Right ventricle myocardium inferior (tissue), 1 donor: ENCODE measurements around the gene TNRC6A. TPM values are rescaled to one million over a fixed set of nuclear protein-coding genes. Genes with fewer than 3 reads are reported as not detected.
A peak's percentile ranks its signal among the peaks of the same experiment; 100 is the strongest.
"Not testable (repeated sequence)": the region's sequence is repeated elsewhere in the genome, so short reads cannot be mapped to it uniquely, and the experiment has no call there.

Experiments
- ATAC-seq: fragments of 200-7000 bp; cut with Tn5 transposase; one replicate; pipeline ENCODE4 v1.9.1; 2020; ENCODE audit warnings: mild to moderate bottlenecking, moderate library complexity
- DNase-seq: peaks from one replicate; pipeline ENCODE4 v3.0.0; 2021; ENCODE audit errors: missing footprints
- intact Hi-C: fragments of 100-400 bp; cut with DNase I; formaldehyde crosslinking; loops from one replicate; pipeline ENCODE4 v1.11.0; 2022
- total RNA-seq: library from RNA; stranded (reverse); fragmentation: NEBNext Ultra II Directional; extraction: Animal tissue kit (Norgen Biotek cat#: 25700); gene quantifications from one replicate; pipeline ENCODE4 v1.2.1, GENCODE V29; 2021
- donor health status: DM: no; HTN: yes; CAD: no; lungs with severe emphysema.

The TNRC6A gene
- total RNA-seq, 1 donor from 2014 or later, result 34.8 TPM

DNA sequence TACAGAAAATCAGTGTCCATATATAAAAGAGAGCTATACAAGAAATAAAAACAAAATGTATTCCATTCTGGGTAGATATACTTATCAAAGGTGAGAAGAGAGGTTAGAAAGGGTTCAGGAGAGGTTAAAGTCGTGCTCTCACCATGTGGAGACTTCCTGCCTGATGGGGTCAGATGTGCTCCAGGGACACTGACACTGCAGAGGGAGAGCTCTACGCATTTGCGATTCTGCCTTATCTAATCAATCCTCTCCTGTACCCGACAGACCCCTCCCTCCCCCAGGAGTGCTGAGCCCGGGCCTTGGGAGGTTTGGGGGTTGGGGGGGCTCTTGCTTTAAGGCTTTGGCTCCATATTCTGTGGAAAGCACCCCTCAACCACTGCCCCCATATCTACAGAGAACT is 99.7 kb downstream of the TNRC6A start:
- ATAC-seq (no peak), DNase-seq (no peak)
- intact Hi-C loops, result no loop called here

- ATAC-seq (no peak), DNase-seq (no peak)
- intact Hi-C loops, result no loop called here
These were observed 103.9 kb downstream of the TNRC6A start for GRCh38 chr16:24833352-24833751.

- ATAC-seq, result no peak
- no peak for DNase-seq
- intact Hi-C loops, result no loop called here
These were observed 105.2 kb downstream of the TNRC6A start for GRCh38 chr16:24834459-24835335.

DNA sequence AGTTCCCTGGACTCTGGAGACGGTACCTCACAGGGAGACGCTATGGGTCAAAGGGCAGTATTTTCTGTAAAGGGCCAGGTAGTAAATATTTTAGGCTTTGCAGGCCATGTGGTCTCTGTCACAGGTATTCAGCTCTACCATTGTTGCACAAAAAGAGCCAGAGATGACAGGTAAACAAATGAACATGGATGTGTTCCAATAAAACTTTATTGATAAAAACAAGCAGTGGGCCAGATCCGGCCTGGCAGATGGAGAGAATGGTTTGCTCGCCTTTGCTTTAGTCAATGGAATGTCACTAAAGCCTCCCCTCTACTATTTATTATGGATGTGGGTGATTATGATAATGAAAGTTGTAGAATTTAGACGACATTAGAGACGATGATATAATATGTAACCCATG is 107.4 kb downstream of the TNRC6A start:
- DNase-seq (no peak), ATAC-seq (no peak)
- intact Hi-C loops, result no loop called here

DNA sequence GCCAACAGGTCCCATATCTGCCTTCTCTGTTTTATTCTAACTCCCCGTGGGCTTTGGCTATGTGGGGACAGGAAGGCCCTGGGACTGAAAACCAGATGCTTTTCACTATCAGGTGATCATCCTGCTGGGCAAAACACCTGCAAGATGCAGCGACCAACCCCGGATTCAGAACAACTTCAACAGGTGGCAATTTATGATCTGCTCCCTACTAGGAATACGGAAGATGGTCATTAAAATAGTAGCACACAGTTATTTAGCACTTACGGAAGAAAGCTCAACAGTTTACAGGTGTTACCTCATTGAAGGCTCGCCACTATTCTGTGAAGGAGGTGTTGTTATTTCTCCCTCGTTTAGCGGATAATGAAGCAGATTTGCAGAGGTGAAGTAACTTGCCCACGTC is 108.5 kb downstream of the TNRC6A start:
- DNase-seq, result no peak
- ATAC-seq, result no peak
- intact Hi-C loops, result no loop called here

GRCh38 chr16:24838554-24839266 is 109.3 kb downstream of the TNRC6A start:
- peak; percentile 77 for ATAC-seq
- no peak for DNase-seq
- intact Hi-C loops, result no loop called here

- intact Hi-C loops, result no loop called here
- no peak for DNase-seq
- ATAC-seq, result no peak
These were observed 110.0 kb downstream of the TNRC6A start for GRCh38 chr16:24839347-24839972.

GRCh38 chr16:24841291-24841690 is 111.8 kb downstream of the TNRC6A start:
- DNase-seq, result no peak
- intact Hi-C loops, result no loop called here
- ATAC-seq, result no peak

DNA sequence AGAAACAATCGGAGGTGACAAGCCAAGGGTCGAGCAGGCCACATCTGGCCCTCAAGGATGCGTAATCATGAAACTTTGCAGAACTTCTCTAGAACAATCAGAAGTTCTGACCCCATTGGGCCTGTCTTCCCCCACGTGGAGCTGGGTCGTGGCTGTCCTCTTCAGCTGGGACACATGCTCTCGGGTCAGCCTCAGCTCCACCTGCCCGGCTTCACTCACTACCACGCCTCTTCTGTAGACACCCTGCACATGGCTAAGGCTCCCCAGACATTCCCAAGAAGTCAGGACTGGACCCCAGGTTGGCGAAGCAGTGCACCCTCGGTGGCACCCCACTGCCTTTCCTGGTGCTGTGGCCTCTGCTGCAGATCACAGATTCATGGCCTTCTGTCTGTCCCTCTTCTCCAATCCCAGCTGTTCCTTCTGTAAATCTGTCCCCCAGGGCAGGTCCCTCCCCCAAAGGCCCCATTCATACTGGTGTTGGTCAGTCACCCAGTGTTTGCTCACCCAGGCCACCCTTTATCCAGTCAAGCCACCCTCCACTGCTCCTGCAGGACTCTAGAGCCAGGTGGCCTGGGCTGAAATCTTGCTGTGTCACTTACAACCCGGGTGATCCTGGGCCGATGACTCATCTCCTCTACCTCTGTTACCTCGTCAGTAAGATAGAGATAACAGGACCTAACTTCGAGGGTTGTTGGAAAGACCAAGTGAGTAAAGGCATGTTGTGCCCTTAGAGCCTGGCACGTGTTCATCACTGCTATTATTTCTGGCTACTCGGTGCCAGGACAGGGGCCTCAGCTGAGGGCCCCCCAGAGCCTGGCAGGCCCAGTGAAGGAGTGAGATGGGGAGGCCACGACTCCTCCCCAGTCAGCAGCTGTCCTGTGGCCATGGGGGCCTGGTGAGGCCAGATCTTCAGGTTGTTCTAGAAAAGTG is 114.9 kb downstream of the TNRC6A start:
- intact Hi-C loops, result no loop called here
- ATAC-seq (no peak), DNase-seq (no peak)

GRCh38 chr16:24845031-24845365 is 115.5 kb downstream of the TNRC6A start:
- intact Hi-C loops, ATAC-seq, DNase-seq: not testable (repeated sequence)

- ATAC-seq (no peak), DNase-seq (no peak)
- intact Hi-C loops, result no loop called here
These were observed 116.5 kb downstream of the TNRC6A start, which contains the start of gene SLC5A11 for GRCh38 chr16:24845726-24846547. TSS of gene SLC5A11 (plus strand) at chr16:24845963. CDS start at chr16:24858644, 12,681 bp downstream.

- intact Hi-C loops, result no loop called here
- ATAC-seq (no peak), DNase-seq (no peak)
These were observed 117.3 kb downstream of the TNRC6A start for GRCh38 chr16:24846548-24847357.

- DNase-seq (no peak), ATAC-seq (no peak)
- intact Hi-C loops, result no loop called here
These were observed 117.9 kb downstream of the TNRC6A start for GRCh38 chr16:24847358-24847664.

- DNase-seq (no peak), ATAC-seq (no peak)
- intact Hi-C loops, result no loop called here
These were observed 118.6 kb downstream of the TNRC6A start for GRCh38 chr16:24848065-24848464.

- DNase-seq, result no peak
- ATAC-seq, result no peak
- intact Hi-C loops, result no loop called here
These were observed 120.2 kb downstream of the TNRC6A start for GRCh38 chr16:24849641-24850040.

- ATAC-seq (no peak), DNase-seq (no peak)
- intact Hi-C loops, result no loop called here
These were observed 121.0 kb downstream of the TNRC6A start for GRCh38 chr16:24850289-24850938.

DNA sequence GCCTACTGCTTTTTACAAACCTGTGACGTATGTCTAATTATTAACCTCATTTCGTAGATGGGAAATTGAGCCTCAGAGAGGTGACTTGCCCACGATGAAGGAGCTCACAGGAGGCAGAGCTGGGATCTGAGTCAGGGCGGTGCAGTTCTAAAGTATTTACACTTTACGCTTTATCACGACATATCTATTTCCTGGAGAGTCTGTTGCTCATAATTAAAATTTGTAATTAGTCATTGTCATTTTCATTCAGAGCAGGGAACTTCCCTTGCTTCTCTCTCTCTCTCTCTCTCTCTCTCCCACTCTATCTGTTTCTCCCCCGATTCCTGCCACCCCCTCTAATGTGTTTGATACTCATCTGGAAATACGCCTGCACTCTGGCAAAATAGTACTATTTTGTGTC is 122.2 kb downstream of the TNRC6A start:
- DNase-seq (no peak), ATAC-seq (no peak)
- intact Hi-C loops, result no loop called here
